ENCODE results near the gene LZTR1.

LZTR1 gene

DNA sequence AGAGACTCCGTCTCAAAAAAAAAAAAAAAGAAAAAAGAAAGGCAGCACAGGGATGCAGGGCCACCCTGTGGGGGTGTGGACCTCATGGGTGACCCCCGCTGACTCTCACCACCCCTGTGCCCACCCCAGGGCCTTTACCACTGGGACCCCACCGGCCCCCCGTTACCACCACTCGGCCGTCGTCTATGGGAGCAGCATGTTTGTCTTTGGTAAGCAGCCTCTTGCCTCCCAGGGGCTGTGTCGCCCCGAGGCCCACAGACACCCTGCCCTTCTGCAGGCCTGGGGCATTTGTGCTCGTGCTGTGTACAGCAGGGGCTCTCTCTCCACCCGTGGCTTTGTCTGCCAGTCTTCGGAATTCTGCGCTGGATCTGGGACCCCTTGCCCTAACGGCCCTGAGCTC is 5.3 kb downstream of the LZTR1 start:
- no peak overlapping the region for H3K27ac ChIP-seq (ENCODE audit: low read depth, low read length)
- H3K27me3 ChIP-seq (ENCODE audit: control insufficient read depth, insufficient read depth, low read length), result no peaks in the 10 kb centered on the region
- H3K9ac ChIP-seq (ENCODE audit: low read length), result no peak overlapping the region
- peaks cover 51% of the 10 kb centered on the region for H3K36me3 ChIP-seq (ENCODE audit: control insufficient read depth, insufficient read depth, low read length)
- peaks cover 4% of the 10 kb centered on the region; the same call in 1 of the 2 replicates for H3K4me1 ChIP-seq (ENCODE audit: control insufficient read depth, insufficient read depth, low read length)
- H3K4me3 ChIP-seq (ENCODE audit: low read depth, low read length), result no peak overlapping the region
- H3K9me3 ChIP-seq (ENCODE audit: control insufficient read depth, insufficient read depth, low read depth, low read length), result no peaks in the 10 kb centered on the region

DNA sequence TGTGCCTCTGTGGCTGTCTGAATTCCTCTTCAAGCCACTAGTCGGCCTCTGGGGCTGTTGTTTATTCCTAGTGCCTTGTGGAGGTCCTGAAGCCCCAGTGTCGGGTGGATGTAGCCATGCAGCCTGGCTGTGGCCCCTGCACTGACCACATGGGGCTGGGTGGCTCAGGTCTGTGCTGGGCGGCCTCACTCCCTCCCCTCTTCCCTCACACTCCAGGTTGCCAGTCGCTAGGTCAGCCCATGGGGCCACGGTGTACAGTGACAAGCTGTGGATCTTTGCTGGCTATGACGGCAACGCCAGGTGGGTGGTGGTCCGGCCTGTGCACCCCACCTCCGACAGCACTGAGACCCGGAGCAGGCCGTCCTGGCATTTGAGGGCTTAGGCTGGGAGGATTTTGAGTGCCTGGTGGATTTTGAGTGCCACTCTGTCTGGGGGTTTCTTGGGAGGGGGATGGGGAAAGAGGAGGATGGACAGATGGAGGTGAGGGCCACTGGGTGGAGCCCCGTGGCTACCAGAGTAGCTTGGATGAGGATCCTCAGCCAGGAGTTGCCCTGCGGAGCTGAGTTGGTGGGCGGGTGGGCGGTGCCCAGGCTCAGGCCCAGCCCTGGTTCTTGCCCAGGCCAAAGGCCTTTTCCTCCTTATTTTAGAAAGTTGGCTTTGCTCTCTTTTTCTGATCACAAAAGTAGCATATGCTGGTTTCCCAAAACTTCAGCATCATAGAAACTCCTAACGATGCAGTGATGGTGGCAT is 6.7 kb downstream of the LZTR1 start:
- H3K4me1 ChIP-seq (ENCODE audit: control insufficient read depth, insufficient read depth, low read length), result no peaks in the 10 kb centered on the region
- H3K36me3 ChIP-seq (ENCODE audit: control insufficient read depth, insufficient read depth, low read length), result peaks cover 65% of the 10 kb centered on the region
- no peak overlapping the region for H3K9ac ChIP-seq (ENCODE audit: low read length)
- no peaks in the 10 kb centered on the region for H3K27me3 ChIP-seq (ENCODE audit: control insufficient read depth, insufficient read depth, low read length)
- no peak overlapping the region; the same call in 1 of the 2 replicates for H3K27ac ChIP-seq (ENCODE audit: low read depth, low read length)
- H3K4me3 ChIP-seq (ENCODE audit: low read depth, low read length), result no peak overlapping the region
- H3K9me3 ChIP-seq (ENCODE audit: control insufficient read depth, insufficient read depth, low read depth, low read length), result no peaks in the 10 kb centered on the region

DNA sequence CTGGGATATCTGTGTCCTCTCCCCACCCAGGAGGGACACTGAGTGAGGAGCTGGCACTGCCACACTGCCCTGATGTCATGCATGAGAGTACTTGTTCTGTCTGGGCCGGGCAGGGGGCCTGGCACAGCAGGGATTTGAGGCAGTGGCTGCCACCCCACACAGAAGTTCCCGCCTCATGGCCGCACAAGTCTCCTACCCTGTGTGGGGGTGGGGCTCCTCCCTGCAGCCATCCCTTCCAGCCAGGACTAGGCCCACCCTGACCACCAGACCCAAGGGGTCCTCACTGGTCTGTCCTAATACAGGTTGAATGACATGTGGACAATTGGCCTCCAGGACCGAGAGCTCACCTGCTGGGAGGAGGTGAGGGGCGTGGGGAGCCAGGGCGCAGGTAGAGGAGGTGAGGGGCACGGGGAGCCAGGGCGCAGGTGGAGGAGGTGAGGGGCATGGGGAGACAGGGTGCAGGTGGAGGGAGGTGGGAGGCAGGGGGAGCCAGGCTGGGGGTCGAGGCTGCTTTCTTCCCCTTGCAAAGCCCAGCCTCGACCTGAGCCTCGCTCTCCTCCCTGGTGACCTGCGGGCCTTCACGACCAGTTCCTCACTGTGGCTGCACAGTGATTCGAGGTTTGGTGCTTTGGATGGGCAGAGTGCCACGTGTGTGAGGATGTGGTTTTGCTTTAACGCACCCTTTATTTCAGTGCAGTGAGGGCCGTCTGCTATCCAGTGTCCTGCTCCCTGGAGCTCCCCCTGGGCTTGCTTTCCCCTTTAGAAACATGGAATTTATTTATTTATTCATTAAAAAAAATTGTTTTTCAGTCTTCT is 7.4 kb downstream of the LZTR1 start:
- Histone ChIP-seq H3K36me3 (ENCODE audit: control insufficient read depth, insufficient read depth, low read length) (peaks cover 67% of the 10 kb centered on the region), H3K9me3 (ENCODE audit: control insufficient read depth, insufficient read depth, low read depth, low read length) (no peaks in the 10 kb centered on the region), H3K27ac (ENCODE audit: low read depth, low read length) (no peak overlapping the region), H3K4me1 (ENCODE audit: control insufficient read depth, insufficient read depth, low read length) (no peaks in the 10 kb centered on the region), H3K9ac (ENCODE audit: low read length) (no peak overlapping the region), H3K4me3 (ENCODE audit: low read depth, low read length) (no peak overlapping the region), H3K27me3 (ENCODE audit: control insufficient read depth, insufficient read depth, low read length) (no peaks in the 10 kb centered on the region)

DNA sequence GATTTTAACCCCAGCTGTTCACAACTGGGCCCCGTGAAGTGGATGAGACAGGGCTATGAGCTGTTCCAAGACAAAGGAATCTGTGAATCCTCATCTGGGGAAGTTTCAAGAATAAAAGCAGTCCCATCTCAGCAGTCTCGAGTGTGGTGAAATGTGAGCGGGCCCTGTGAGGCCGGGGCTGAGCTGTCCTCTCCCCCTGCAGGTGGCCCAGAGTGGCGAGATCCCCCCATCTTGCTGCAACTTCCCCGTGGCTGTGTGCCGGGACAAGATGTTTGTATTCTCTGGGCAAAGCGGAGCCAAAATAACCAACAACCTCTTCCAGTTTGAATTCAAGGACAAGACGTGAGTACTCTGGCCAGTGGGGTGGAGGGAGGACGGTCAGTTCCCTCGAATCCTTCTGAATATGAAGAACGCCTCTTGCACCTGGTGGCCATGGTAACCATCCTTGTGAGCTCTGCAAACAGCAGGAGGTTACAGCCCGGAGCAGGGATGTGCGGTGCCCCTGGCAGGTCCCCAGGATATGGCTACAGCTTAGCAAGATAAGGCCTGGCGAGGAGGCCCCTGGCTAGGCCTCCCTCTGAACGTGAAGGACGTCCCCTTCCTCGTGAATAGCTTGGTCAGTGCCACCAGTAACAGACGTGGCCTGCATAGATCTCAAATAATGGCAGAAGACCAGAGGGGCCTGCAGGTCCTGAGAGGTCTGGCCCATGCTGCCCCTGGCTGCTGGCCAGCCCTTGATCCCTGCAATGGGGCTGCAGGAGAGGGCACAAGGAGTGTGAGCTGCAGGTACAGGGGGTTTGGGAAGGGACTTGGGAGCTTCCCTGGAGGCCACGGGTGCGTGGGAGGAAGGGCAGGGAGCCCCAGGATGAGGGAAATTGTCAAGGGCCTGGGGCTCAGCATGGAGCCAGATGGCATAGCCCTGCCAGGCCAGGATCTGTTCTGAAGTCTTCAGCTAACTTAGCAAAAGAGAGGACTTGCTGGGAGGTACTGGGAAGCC is 8.4 kb downstream of the LZTR1 start:
- no peaks in the 10 kb centered on the region for H3K4me1 ChIP-seq (ENCODE audit: control insufficient read depth, insufficient read depth, low read length)
- no peak overlapping the region for H3K27ac ChIP-seq (ENCODE audit: low read depth, low read length)
- H3K27me3 ChIP-seq (ENCODE audit: control insufficient read depth, insufficient read depth, low read length), result no peaks in the 10 kb centered on the region
- H3K36me3 ChIP-seq (ENCODE audit: control insufficient read depth, insufficient read depth, low read length), result peaks cover 69% of the 10 kb centered on the region
- no peaks in the 10 kb centered on the region for H3K9me3 ChIP-seq (ENCODE audit: control insufficient read depth, insufficient read depth, low read depth, low read length)
- H3K4me3 ChIP-seq (ENCODE audit: low read depth, low read length), result no peak overlapping the region
- no peak overlapping the region for H3K9ac ChIP-seq (ENCODE audit: low read length)

DNA sequence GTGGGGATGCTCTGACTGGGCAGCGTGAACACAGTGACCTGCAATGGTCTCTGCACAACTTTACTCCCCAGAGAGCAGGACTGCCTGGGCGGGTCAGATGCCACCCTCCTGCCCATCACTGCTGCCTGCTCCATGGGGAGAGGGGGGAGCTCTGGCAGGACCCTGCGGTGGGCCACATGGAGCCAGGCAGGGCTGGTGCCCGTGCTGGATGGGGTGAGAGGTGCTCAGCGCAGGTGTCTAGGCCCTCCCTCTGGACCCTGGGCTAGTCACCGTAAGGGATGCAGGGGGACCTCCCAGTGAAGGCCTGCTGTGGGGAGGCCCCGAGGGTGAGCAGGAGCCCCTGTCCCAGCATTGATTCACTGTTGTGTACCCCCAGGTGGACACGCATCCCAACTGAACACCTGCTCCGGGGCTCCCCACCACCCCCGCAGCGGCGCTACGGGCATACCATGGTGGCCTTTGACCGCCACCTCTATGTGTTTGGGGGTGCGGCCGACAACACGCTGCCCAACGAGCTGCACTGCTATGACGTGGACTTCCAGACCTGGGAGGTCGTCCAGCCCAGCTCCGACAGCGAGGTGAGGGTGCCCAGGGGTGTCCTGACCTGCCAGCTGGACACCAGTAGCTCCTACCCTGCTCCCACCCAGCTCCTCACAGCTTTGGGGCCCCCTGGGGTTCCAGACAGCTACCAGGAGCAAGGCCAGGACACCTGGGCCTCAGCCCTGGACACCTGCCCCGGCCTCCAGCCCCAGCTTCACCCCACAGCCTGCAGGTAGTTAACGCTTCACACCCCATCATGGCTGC is 9.4 kb downstream of the LZTR1 start:
- Histone ChIP-seq H3K27me3 (ENCODE audit: control insufficient read depth, insufficient read depth, low read length) (no peaks in the 10 kb centered on the region), H3K4me3 (ENCODE audit: low read depth, low read length) (no peak overlapping the region), H3K9me3 (ENCODE audit: control insufficient read depth, insufficient read depth, low read depth, low read length) (no peaks in the 10 kb centered on the region), H3K36me3 (ENCODE audit: control insufficient read depth, insufficient read depth, low read length) (peaks cover 69% of the 10 kb centered on the region), H3K27ac (ENCODE audit: low read depth, low read length) (no peak overlapping the region), H3K4me1 (ENCODE audit: control insufficient read depth, insufficient read depth, low read length) (no peaks in the 10 kb centered on the region), H3K9ac (ENCODE audit: low read length) (no peak overlapping the region)

DNA sequence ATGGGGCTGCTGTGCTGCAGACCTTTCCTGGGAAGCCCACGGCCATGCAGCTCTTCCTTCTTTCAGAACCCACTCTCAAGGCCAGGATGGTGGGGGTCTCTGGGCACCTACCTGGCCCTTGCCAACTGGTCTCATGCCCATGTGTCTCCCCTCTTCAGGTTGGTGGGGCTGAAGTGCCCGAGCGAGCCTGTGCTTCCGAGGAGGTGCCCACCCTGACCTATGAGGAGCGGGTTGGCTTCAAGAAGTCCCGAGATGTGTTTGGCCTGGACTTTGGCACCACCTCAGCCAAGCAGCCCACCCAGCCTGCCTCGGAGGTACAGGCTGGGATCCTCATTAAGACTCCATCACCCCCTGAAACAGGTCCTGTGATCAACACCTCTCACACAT is 10.0 kb downstream of the LZTR1 start:
- H3K9me3 ChIP-seq (ENCODE audit: control insufficient read depth, insufficient read depth, low read depth, low read length), result no peaks in the 10 kb centered on the region
- no peak overlapping the region for H3K9ac ChIP-seq (ENCODE audit: low read length)
- no peaks in the 10 kb centered on the region for H3K4me1 ChIP-seq (ENCODE audit: control insufficient read depth, insufficient read depth, low read length)
- H3K27me3 ChIP-seq (ENCODE audit: control insufficient read depth, insufficient read depth, low read length), result no peaks in the 10 kb centered on the region
- peaks cover 73% of the 10 kb centered on the region for H3K36me3 ChIP-seq (ENCODE audit: control insufficient read depth, insufficient read depth, low read length)
- no peak overlapping the region for H3K4me3 ChIP-seq (ENCODE audit: low read depth, low read length)
- no peak overlapping the region for H3K27ac ChIP-seq (ENCODE audit: low read depth, low read length)

DNA sequence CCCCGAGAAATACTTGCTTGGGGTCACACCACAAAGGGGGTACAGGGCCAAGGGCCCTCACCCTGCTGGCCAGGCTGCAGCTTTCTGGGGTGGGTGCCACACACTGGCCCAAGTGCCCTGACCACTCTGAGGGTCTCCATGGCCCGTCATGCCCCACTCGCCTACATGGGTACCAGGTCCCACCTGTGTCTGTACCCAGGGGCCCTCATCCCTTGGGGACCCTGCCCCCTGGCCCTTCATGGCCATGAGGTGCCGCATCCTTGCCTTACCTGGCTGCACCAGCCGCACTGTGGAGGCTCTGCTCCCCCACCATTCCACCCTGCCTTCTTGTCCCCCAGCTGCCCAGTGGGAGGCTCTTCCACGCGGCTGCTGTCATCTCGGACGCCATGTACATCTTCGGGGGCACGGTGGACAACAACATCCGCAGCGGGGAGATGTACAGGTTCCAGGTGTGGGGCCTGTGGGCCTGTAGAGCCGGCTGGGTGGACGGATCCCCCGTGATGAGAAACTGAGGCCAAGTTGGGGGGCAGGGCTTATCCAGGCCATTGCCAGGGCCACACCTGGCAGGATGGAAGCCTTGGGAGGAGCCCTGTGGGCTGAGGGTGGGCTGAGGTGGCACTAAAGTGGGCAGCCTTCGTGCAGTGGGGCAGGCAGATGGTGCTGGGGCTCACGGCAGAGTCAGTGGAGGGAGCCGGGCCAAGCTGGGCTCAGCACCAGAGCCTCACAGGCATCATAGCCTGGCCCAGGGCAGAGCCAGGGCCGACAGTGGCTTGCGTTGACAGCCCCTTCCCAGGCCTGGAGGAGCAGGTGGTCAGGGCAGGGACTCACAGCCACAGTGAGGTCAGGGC is 10.6 kb downstream of the LZTR1 start:
- H3K36me3 ChIP-seq (ENCODE audit: control insufficient read depth, insufficient read depth, low read length), result peaks cover 76% of the 10 kb centered on the region
- H3K27ac ChIP-seq (ENCODE audit: low read depth, low read length), result no peak overlapping the region
- H3K4me1 ChIP-seq (ENCODE audit: control insufficient read depth, insufficient read depth, low read length), result no peaks in the 10 kb centered on the region
- H3K27me3 ChIP-seq (ENCODE audit: control insufficient read depth, insufficient read depth, low read length), result no peaks in the 10 kb centered on the region
- H3K9me3 ChIP-seq (ENCODE audit: control insufficient read depth, insufficient read depth, low read depth, low read length), result no peaks in the 10 kb centered on the region
- H3K9ac ChIP-seq (ENCODE audit: low read length), result no peak overlapping the region
- H3K4me3 ChIP-seq (ENCODE audit: low read depth, low read length), result no peak overlapping the region

DNA sequence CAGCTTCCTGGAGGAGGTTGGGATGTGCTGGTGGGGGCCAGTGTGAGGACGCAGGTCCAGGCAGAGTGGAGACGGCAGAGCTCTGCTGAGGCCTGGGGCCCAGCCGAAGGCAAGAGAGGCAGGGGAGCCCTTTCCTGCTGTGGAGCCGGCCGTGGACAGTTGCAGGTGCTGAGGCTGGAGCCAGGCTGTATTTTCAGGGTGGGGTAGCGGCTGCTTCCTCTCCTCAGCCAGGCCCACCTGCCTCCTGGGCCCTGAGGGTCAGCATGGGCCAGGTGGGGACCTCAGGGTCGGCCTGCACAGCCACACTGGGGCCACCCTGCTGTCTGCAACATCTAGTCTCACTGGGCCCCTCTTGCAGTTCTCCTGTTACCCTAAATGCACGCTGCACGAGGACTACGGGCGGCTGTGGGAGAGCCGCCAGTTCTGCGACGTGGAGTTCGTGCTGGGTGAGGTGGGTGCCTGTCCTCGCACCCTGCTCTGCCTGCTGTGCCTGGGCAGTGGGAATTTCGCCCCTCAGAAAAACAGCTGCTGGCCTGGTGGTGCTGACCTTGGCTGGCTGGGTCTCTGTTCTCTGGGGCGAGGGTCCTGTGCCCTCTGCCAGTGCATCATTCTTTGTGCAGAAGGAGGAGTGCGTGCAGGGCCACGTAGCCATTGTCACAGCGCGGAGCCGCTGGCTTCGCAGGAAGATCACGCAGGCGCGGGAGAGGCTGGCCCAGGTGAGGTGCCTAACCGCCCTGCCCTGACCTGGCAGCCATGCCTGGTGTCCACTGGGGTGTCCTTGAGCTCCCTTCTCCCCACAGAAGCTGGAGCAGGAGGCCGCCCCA is 11.4 kb downstream of the LZTR1 start:
- Histone ChIP-seq H3K4me1 (ENCODE audit: control insufficient read depth, insufficient read depth, low read length) (no peaks in the 10 kb centered on the region), H3K9me3 (ENCODE audit: control insufficient read depth, insufficient read depth, low read depth, low read length) (no peaks in the 10 kb centered on the region), H3K27ac (ENCODE audit: low read depth, low read length) (no peak overlapping the region), H3K27me3 (ENCODE audit: control insufficient read depth, insufficient read depth, low read length) (no peaks in the 10 kb centered on the region), H3K36me3 (ENCODE audit: control insufficient read depth, insufficient read depth, low read length) (peaks cover 73% of the 10 kb centered on the region), H3K9ac (ENCODE audit: low read length) (no peak overlapping the region), H3K4me3 (ENCODE audit: low read depth, low read length) (no peak overlapping the region)

DNA sequence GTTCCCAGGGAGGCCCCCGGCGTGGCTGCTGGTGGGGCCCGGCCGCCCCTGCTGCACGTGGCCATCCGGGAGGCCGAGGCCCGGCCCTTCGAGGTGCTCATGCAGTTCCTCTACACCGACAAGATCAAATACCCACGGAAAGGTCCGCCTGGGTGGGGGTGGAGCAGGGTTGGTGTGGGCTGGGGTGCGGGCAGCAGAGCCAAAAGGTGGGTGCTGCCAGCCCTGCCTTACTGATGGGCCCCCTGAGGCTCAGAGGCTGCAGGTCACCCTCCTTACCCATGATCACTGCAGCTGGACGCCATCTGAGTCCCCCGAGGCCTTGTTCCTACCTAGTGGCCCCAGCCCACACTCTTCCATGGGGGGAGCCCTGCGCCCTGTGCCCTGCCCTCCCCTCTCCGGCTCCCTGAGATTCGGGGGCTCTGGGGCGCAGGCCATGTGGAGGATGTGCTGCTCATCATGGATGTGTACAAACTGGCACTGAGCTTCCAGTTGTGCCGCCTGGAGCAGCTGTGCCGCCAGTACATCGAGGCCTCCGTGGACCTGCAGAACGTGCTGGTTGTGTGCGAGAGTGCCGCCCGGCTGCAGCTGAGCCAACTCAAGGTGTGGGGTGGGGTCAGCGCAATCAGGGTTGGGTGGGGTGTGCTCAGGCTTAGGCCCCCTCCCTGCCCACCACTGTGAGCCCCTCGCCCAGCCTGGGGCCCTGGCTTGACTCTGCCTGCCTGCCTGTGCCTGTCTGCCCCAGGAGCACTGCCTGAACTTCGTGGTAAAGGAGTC is 12.2 kb downstream of the LZTR1 start:
- Histone ChIP-seq H3K27ac (ENCODE audit: low read depth, low read length) (no peak overlapping the region), H3K36me3 (ENCODE audit: control insufficient read depth, insufficient read depth, low read length) (peaks cover 73% of the 10 kb centered on the region), H3K9ac (ENCODE audit: low read length) (no peak overlapping the region), H3K9me3 (ENCODE audit: control insufficient read depth, insufficient read depth, low read depth, low read length) (no peaks in the 10 kb centered on the region), H3K4me3 (ENCODE audit: low read depth, low read length) (no peak overlapping the region), H3K27me3 (ENCODE audit: control insufficient read depth, insufficient read depth, low read length) (no peaks in the 10 kb centered on the region), H3K4me1 (ENCODE audit: control insufficient read depth, insufficient read depth, low read length) (no peaks in the 10 kb centered on the region)

All from HUES6 (cell line).